GM18951 (cell line): Measurements from ENCODE around the gene NOPCHAP1.

Experiments used
- POLR2A ChIP-seq: IDR thresholded peaks from 4 replicates; pipeline ENCODE4 v1.6.1; 2011; ENCODE audit warnings: mild to moderate bottlenecking; ENCODE audit not compliant: insufficient read length, insufficient read depth; ENCODE audit errors: extremely low read depth
- in situ Hi-C: fragments of 300-500 bp; cut with MboI; formaldehyde crosslinking; loops from one replicate; pipeline ENCODE4 v1.12.0; 2022; ENCODE audit warnings: low sequenced_read_pairs, mixed read lengths, inconsistent platforms; ENCODE audit not compliant: unreplicated experiment

Gene NOPCHAP1

DNA sequence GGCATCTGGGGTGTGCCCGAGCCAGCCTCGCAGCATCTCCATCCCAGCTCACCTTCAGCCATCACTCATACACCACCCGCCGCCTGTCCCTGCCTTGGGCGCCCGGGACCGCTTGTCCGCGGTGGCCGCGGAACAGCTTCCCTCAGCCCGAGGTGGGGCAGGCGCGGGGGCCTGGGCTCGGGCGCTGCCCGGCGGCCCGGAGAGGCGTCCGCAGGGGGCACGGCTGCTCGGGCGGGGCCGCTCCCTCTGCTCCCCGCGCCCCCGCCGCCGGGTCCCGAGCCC lies 28.5 kb upstream of the NOPCHAP1 start:
- no peak for TF ChIP-seq POLR2A

DNA sequence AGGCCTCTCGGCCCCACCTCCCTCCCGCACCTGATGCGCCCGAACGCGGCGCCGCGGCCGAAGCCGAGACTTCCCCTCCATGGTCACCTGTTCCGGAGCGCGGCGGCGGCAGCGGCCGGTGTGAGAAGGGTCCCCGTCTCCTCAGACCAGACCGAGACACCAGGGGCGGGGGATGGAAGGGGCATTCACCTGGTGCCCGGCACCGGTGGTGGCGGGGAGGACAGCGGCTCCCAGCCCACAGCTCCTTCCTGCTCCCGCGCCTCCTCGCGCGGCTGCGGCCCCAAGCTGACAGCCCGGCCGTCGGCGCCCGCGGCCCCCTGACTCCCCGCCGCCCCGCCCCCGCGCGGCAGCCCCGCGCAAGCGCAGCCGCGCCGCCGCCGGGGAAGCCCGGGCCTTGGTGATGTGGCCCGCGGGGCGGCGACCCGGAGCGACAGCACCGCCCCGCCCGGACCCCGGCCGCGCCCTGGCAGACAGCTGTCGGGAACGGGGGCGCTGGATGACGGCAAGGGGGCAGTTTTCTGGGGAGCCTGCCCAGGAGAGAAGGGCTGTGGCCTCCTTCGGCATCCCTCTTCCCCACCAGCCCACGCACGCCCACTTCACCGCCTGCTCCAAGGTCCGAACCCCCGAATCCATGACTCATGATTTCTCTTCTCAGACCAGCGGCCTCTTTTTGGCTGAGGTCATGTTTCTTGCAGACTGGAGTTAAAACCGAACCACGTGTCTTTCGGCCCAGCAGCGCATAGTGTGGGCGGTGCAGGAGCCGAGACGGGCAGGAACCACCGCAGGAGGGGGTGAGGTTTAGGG lies 27.9 kb upstream of the NOPCHAP1 start, which contains the start of gene SLC41A2:
Gene SLC41A2 (minus strand): TSS at position 290 of the 804 bp plus-strand sequence. CDS start 29,763 bp downstream, outside the sequence.
- in situ Hi-C loops = no loop called here
- peak; percentile 68 for TF ChIP-seq POLR2A

More for the DNA sequence above, 28.5 kb upstream of the NOPCHAP1 start:
- in situ Hi-C loops = no loop called here

DNA sequence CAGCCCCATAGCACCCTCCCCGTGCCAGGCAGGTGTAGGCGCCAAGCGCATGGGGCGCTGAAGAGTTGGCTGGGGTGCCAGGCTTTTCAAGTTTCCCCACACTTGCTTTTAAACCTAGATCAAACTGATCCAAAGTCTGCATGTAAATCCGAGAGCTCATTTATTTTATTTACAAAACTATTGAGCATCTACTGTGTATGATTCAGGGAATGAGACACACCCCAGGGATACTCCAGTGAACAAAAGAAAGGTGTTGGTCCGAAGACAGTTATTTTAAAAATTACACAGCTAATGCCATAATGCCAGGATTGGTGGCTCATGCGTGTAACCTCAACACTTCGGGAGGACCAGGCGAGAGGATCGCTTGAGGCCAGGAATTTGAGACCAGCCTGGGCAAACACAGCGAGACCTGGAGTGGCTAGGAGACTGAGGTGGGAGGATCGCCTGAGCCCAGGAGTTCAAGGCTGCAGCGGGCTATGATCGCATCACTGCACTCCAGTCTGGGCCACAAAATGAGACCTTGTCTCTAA lies 27.2 kb upstream of the NOPCHAP1 start:
- in situ Hi-C loops = no loop called here
- TF ChIP-seq POLR2A = no peak

DNA sequence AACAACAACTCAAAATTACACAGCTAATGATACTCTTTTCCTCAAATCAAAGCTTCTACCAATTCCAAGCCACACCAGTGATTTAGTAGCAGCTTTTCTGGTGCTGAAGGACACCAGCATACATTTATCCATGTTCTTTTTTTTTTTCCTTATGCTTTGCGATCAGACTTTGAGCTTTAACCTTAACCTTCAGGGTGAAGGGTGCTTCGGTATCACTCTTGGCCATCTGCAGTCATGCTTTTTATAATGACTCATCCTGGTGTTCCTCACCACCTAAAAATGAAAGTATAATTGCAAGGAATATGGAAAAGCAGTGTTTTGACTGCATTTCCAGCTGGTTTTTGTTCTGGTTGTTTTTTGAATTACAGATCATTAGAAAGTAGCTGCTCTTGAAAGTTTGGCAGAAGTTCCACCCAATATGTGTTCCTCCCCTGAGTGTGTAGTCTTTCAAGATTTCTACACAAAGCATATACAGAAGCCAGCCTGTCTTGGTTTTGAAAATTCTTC lies 26.7 kb upstream of the NOPCHAP1 start:
- no peak for TF ChIP-seq POLR2A
- in situ Hi-C loops = no loop called here

DNA sequence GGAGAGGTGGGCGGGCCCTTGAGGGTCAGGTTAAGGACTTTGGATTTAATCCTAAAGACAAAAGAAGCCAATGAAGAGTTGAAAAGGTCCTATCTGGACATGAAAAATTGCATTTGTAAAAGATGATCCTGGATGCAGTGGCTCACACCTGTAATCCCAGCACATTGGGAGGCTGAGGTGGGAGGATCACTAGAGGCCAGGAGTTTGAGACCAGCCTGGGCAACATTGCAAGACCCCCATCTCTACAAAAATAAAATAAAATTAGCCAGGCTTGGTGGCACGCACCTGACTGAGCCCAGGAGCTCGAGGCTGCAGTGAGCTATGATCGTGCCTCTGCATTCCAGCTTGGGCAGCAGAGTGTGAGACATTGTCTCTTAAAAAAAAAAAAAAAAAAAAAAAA lies 25.7 kb upstream of the NOPCHAP1 start:
- TF ChIP-seq POLR2A = no peak
- in situ Hi-C loops = no loop called here

DNA sequence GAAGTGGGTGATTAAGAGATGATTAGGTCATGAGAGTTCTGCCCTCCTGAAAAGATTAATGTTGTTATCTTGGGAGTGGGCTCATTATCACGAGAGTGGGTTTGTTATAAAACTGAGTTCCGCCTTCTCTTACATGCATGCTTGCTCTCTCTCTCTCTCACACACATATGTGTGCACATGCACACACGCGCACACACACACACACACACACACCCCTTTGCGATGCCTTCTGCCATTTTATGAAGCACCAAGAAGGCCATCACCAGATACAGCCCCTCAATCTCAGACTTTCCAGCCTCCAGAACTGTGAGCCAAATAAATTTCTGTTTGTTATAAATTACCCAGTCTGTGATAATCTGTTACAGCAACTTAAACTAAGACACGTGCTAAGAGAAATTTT lies 22.4 kb upstream of the NOPCHAP1 start:
- TF ChIP-seq POLR2A = no peak

DNA sequence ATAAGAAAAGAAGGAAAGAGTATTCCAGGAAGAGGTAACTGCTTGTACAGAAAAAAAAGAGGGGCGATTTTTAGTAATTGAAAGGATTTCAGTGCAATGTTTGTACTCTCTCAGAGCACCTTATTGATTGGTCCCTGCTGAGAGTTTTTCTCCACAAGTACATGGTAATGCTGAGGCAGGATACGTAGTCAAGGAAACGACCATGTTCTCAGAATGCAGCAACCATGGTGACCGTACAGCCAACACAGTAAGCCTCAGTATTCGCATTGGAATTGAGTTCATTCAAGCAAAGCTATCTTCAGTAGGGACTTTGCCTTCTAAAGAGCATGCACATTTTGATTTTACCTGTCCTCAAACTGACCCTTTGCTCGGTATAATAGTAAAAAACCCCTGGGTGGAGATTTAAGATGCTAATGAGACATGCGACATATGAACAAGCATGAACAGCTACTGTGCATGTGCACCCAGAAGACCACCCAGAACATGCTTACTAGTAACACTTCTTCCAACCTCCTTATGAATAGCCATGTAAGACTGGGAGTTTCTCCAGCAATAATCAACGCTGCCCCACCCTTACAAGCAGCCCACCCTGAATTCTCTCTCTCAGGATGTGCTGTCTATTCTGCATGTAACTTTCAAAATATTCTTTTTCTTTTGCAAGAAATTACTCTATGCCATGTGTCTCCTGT lies 21.8 kb upstream of the NOPCHAP1 start:
- TF ChIP-seq POLR2A = no peak
- in situ Hi-C loops = no loop called here

More for the DNA sequence above, 22.4 kb upstream of the NOPCHAP1 start:
- in situ Hi-C loops = no loop called here

DNA sequence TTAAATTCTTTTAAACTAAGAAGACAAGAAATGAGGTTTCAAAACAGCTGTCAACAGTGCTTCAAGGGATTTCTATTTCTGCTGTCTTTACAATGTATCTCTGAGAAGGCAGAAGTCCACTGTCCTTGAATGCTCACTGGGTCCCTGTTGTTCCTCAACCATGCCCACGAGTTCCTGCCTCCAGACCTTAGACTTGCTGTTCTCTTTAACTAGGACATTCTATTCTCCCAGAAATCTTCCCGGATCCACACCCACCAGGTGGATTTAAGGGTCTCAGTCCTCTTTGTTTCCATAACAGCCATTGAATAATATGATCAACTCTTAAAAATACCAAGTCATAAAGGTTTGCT lies 21.3 kb upstream of the NOPCHAP1 start:
- in situ Hi-C loops = no loop called here
- TF ChIP-seq POLR2A = no peak

DNA sequence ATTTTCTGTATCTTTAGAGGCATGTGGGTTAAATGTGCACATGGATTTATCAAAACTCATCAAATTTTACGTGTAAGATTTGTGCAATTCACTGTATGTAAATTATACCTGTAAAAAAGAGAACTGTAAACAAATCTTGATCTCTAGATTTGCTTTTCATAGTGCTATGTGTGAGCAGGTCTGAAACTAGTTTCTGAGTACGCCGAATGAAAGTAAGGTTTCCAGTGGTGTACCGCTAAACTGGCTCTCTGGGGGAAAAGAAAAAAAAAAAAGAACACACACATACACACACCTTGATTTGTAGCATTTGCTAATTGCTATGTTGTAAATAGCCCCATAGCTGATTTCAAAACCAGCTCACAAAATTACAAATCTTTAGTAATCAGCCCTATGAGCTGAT lies 19.4 kb upstream of the NOPCHAP1 start:
- TF ChIP-seq POLR2A = no peak
- in situ Hi-C loops = no loop called here

DNA sequence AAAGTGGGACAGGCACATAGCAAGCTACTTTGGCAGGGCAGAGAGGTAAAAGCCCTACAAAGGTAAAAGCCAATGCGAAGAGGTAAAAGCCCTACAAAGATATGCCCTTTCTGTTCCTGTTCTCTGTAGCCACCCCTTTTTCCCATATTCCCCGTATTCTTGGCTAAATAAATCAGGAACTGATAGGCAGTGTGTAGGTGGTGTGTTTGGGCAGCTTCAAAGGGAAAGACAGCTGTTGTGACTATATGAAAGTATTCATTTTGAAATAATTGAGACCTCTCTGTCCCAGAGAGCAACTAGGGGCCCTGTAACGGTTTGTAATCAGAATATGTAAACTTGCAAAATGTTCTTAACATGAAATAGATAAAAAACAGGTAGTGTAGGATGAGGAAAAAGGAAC lies 16.8 kb upstream of the NOPCHAP1 start:
- in situ Hi-C loops = no loop called here
- TF ChIP-seq POLR2A = no peak

DNA sequence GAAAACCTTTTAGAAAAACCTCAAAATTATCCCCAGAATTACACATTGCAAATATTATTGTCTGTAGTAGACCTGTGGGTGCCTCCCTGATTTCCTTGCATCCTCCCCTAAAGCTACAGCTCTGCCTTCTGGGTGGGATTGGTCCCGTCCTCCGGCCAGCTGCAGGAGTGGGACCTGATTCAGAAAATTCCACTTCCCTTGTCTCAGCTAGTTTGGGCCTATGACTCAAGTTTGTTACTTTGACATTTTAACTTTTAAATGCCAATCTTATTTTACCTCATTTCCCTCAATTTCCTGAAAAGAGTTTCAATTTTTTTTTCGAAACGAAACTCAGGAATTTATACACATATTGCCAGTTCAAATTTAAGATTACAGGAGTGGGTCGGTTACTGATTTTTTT lies 14.8 kb upstream of the NOPCHAP1 start:
- no peak for TF ChIP-seq POLR2A
- in situ Hi-C loops = no loop called here

DNA sequence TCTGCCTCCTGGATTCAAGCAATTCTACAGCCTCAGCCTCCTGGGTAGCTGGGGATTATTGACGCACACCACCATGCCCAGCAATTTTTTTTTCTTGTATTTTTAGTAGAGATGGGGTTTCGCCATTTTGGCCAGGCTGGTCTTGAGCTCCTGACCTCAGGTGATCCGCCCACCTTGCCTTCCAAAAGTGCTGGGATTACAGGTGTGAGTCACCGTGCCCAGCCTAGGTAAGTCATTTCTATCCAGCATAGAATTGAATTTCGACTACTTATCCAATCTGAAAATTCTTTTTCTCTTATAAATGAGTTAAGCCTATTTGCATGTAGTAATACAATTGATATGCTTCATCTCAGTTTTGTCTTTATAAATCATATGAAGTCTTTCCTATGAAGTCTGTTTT lies 12.9 kb upstream of the NOPCHAP1 start:
- no peak for TF ChIP-seq POLR2A
- in situ Hi-C loops = no loop called here

DNA sequence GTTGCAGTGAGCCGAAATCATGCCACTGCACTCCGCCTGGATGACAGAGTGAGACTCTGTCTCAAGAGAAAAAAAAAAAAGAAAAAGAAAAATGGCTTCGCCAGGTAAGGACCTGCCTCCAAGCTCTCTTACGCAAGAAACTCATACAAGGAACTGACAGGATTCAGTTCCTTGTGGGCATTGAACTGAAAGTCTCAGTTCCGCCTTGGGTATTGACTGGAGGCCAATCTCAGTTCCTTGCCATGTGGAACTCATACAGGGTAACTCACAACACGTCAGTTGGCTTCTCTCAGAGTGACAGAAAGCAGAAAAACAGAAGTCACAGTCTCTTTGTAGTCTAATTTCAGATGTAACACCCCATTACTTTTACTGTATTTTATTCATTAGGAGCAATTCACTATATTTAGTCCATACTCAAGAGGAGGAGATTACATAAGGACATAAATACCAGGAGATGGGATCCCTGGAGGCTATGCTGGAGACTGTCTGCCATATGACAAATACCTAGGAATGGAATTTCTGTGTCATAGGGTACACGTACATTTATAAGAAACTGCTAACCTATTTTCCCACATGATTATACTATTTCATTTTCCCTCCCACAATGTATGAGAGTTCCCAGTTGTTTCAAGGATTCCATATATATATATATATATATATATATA lies 11.4 kb upstream of the NOPCHAP1 start:
- in situ Hi-C loops = no loop called here
- TF ChIP-seq POLR2A = no peak
